Measurements from ENCODE around the gene EXOSC9. TPM values are rescaled to one million over a fixed set of nuclear protein-coding genes. Genes with fewer than 3 reads are reported as not detected.

EXOSC9 gene
- total and polyA plus RNA-seq, 2 donors (not counting 1 experiment from before 2014, with no cell fraction given), result 15.5 to 33.8 TPM

DNA sequence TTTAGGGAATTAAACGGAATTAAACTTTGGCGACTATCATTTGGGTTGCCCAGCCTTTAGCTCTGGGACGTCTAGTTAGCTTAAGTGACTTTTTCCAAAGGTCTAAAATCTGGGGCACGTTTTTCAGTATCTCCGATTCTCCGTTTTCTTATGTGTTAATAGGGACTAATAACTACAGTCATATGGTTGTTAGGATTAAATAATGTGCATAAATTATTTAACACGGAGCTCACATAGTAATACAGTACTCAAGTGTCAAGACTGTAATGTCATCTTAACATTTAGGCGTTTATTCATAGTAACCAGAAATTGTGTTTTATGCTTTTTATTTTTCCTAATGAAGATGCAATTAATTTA, 23.0 kb downstream of the EXOSC9 start:
- H4K20me1 ChIP-seq (ENCODE audit: control insufficient read depth, extremely low read depth, insufficient read depth, low read length), result no peaks in the 10 kb centered on the region
- H3K9ac ChIP-seq (ENCODE audit: insufficient read depth, low read length), result no peak overlapping the region
- peak overlapping the region; percentile 70 for H3K27ac ChIP-seq (ENCODE audit: insufficient read depth, low read length)
- H3K79me2 ChIP-seq (ENCODE audit: control insufficient read depth, insufficient read depth, low read length), result peaks cover 35% of the 10 kb centered on the region
- no peaks in the 10 kb centered on the region for H3K36me3 ChIP-seq (ENCODE audit: control insufficient read depth, insufficient read depth, low read length)
- TF ChIP-seq, protein P1, sequence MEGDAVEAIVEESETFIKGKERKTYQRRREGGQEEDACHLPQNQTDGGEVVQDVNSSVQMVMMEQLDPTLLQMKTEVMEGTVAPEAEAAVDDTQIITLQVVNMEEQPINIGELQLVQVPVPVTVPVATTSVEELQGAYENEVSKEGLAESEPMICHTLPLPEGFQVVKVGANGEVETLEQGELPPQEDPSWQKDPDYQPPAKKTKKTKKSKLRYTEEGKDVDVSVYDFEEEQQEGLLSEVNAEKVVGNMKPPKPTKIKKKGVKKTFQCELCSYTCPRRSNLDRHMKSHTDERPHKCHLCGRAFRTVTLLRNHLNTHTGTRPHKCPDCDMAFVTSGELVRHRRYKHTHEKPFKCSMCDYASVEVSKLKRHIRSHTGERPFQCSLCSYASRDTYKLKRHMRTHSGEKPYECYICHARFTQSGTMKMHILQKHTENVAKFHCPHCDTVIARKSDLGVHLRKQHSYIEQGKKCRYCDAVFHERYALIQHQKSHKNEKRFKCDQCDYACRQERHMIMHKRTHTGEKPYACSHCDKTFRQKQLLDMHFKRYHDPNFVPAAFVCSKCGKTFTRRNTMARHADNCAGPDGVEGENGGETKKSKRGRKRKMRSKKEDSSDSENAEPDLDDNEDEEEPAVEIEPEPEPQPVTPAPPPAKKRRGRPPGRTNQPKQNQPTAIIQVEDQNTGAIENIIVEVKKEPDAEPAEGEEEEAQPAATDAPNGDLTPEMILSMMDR (conservative IDR thresholded peaks at IDR 0.05 in 1 of 2, IDR thresholded peaks at IDR 0.05 in 1 of 2; ENCODE audit: low read depth in 1 of 2, low read length in 2 of 2), result peak in 1 of 2 donors; percentile 10
- TF ChIP-seq EZH2 (IDR thresholded peaks at IDR 0.05; ENCODE audit: low read length, missing control alignments), result no peak
- H3K4me1 ChIP-seq (ENCODE audit: control insufficient read depth, extremely low read depth, insufficient read depth, low read length), result no peaks in the 10 kb centered on the region
- DNase-seq (ENCODE audit: low read depth in 2 of 2), result no peak
- peak overlapping the region; percentile 78 for H2AFZ ChIP-seq (ENCODE audit: low read length)
- H3K4me3 ChIP-seq (replicated peaks in 1 of 4; ENCODE audit: control extremely low read depth in 1 of 4, insufficient read depth in 1 of 4, low read depth in 3 of 4, low read length in 4 of 4), result peak overlapping the region; percentile 30 to 83 (median 57)
- peak overlapping the region; percentile 73 for H3K4me2 ChIP-seq (ENCODE audit: extremely low read depth, insufficient read depth, low read length)
- no peaks in the 10 kb centered on the region for H3K9me3 ChIP-seq (ENCODE audit: control insufficient read depth, insufficient read depth, low read depth, low read length)
- H3K27me3 ChIP-seq (ENCODE audit: control insufficient read depth, insufficient read depth, low read length), result no peaks in the 10 kb centered on the region

DNA sequence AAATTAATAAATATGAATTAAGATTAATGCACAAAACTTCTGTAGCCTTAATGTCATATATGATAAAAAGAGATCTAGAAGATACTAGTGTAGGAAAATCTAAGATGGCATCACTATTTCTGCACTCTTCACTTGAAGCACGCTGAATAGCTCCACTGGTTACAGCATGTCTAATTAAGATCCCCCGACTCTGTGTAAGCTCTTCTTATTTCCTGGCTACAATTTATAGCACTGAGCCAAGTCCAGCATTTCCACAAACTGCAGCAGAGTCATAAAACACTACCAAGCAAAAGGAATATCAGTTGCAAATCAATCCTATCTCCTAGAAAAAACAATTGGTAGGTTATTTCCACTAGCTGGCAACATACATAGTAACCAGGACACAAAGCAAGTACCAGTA, 23.8 kb downstream of the EXOSC9 start:
- Histone ChIP-seq H4K20me1 (ENCODE audit: control insufficient read depth, extremely low read depth, insufficient read depth, low read length) (no peaks in the 10 kb centered on the region), H3K4me3 (replicated peaks in 1 of 4; ENCODE audit: control extremely low read depth in 1 of 4, insufficient read depth in 1 of 4, low read depth in 3 of 4, low read length in 4 of 4) (no peak overlapping the region), H3K4me1 (ENCODE audit: control insufficient read depth, extremely low read depth, insufficient read depth, low read length) (no peaks in the 10 kb centered on the region), H3K27me3 (ENCODE audit: control insufficient read depth, insufficient read depth, low read length) (no peaks in the 10 kb centered on the region), H3K27ac (ENCODE audit: insufficient read depth, low read length) (no peak overlapping the region), H3K9me3 (ENCODE audit: control insufficient read depth, insufficient read depth, low read depth, low read length) (no peaks in the 10 kb centered on the region), H3K36me3 (ENCODE audit: control insufficient read depth, insufficient read depth, low read length) (no peaks in the 10 kb centered on the region), H3K79me2 (ENCODE audit: control insufficient read depth, insufficient read depth, low read length) (peaks cover 35% of the 10 kb centered on the region), H2AFZ (ENCODE audit: low read length) (no peak overlapping the region), H3K9ac (ENCODE audit: insufficient read depth, low read length) (no peak overlapping the region), H3K4me2 (ENCODE audit: extremely low read depth, insufficient read depth, low read length) (no peak overlapping the region)
- TF ChIP-seq, protein P1 (conservative IDR thresholded peaks at IDR 0.05 in 1 of 2, IDR thresholded peaks at IDR 0.05 in 1 of 2; ENCODE audit: low read depth in 1 of 2, low read length in 2 of 2), result no peak
- TF ChIP-seq EZH2 (IDR thresholded peaks at IDR 0.05; ENCODE audit: low read length, missing control alignments), result no peak
- no peak for DNase-seq (ENCODE audit: low read depth in 2 of 2)

DNA sequence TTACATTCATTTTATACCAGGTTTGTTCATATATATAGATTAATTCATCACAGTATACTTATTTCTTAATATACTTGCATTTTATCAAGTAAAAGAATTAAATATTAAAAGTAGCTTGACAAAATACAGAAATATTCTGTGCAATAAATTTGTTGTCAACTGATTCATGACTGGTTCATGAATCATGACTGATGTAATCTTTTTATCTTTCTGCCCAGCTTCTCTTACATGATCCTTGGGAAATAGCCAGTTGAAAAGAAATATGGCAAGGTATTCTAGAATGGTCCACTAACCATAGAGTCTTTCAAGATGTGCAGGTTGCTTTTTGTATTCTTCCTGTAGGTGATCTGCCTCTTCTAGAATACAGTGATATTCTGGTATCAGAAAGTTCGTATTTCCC, 26.7 kb downstream of the EXOSC9 start:
- Histone ChIP-seq H3K9ac (ENCODE audit: insufficient read depth, low read length) (no peak overlapping the region), H3K4me2 (ENCODE audit: extremely low read depth, insufficient read depth, low read length) (no peak overlapping the region), H3K4me1 (ENCODE audit: control insufficient read depth, extremely low read depth, insufficient read depth, low read length) (no peaks in the 10 kb centered on the region), H3K36me3 (ENCODE audit: control insufficient read depth, insufficient read depth, low read length) (no peaks in the 10 kb centered on the region), H3K27ac (ENCODE audit: insufficient read depth, low read length) (no peak overlapping the region), H3K79me2 (ENCODE audit: control insufficient read depth, insufficient read depth, low read length) (peaks cover 8% of the 10 kb centered on the region), H4K20me1 (ENCODE audit: control insufficient read depth, extremely low read depth, insufficient read depth, low read length) (no peaks in the 10 kb centered on the region), H2AFZ (ENCODE audit: low read length) (no peak overlapping the region), H3K27me3 (ENCODE audit: control insufficient read depth, insufficient read depth, low read length) (no peaks in the 10 kb centered on the region), H3K9me3 (ENCODE audit: control insufficient read depth, insufficient read depth, low read depth, low read length) (no peaks in the 10 kb centered on the region), H3K4me3 (replicated peaks in 1 of 4; ENCODE audit: control extremely low read depth in 1 of 4, insufficient read depth in 1 of 4, low read depth in 3 of 4, low read length in 4 of 4) (no peak overlapping the region)
- TF ChIP-seq EZH2 (IDR thresholded peaks at IDR 0.05; ENCODE audit: low read length, missing control alignments), result no peak
- TF ChIP-seq, protein P1 (conservative IDR thresholded peaks at IDR 0.05 in 1 of 2, IDR thresholded peaks at IDR 0.05 in 1 of 2; ENCODE audit: low read depth in 1 of 2, low read length in 2 of 2), result no peak
- peak; percentile 39 to 58 for DNase-seq (ENCODE audit: low read depth in 2 of 2)

Data from fibroblast of lung (primary cell).